IMR-90 (cell line): ENCODE data around the gene C6.

Experiments
- CEBPB ChIP-seq: IDR thresholded peaks from 2 replicates; pipeline ENCODE4 v1.6.1; 2012; ENCODE audit warnings: low read depth, low read length, improper control_type of control experiment
- POLR2A ChIP-seq: IDR thresholded peaks from 2 replicates; pipeline ENCODE4 v1.6.1; 2012; ENCODE audit warnings: mild to moderate bottlenecking, low read depth, low read length
- RFX5 ChIP-seq: IDR thresholded peaks from 2 replicates; pipeline ENCODE4 v1.8.0; 2012; ENCODE audit warnings: low read depth, mild to moderate bottlenecking, low read length, moderate library complexity
- TF ChIP-seq, protein P1 (sequence below): conservative IDR thresholded peaks from 2 replicates; pipeline ENCODE4 v1.5.1; 2012; ENCODE audit warnings: mild to moderate bottlenecking, low read depth, low read length, improper control_type of control experiment

DNA sequence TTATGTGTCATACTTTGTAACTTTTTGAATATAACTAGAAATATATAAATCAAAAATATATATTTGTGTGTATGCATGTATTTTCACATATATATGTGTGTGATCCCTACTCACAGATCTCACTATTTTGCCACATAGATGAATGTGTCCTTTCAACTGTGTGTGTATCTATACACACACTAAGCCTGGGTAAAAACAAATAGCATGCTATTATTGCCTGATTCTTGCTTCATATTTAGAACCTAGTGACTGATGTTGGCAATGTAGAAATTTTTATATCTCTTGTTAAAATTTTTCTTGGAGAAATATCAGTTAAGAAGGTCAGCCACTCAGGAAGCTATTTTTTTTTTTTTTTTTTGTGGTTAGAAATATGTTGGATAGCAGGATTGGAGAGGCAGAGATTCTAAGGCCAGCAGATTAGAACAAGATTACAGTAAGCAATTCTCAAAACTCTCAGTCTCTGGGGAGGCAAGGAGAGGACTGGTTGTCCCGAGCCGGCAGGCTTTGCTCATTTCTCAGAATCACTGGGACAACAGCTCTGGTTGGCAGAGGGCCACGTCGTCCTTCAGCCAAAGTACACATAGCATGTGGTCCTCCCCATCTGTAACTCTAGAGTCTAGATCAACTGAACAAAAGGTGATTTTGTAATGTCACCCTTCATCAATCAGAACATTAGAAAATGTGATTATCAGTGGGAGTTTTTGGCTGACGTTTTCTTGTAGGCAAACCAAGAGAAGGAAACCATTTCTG, 19.7 kb downstream of the C6 start:
- TF ChIP-seq, protein P1, sequence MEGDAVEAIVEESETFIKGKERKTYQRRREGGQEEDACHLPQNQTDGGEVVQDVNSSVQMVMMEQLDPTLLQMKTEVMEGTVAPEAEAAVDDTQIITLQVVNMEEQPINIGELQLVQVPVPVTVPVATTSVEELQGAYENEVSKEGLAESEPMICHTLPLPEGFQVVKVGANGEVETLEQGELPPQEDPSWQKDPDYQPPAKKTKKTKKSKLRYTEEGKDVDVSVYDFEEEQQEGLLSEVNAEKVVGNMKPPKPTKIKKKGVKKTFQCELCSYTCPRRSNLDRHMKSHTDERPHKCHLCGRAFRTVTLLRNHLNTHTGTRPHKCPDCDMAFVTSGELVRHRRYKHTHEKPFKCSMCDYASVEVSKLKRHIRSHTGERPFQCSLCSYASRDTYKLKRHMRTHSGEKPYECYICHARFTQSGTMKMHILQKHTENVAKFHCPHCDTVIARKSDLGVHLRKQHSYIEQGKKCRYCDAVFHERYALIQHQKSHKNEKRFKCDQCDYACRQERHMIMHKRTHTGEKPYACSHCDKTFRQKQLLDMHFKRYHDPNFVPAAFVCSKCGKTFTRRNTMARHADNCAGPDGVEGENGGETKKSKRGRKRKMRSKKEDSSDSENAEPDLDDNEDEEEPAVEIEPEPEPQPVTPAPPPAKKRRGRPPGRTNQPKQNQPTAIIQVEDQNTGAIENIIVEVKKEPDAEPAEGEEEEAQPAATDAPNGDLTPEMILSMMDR, result no peak
- TF ChIP-seq POLR2A, result no peak
- TF ChIP-seq CEBPB, result no peak
- no peak for TF ChIP-seq RFX5
